CD4-positive, alpha-beta memory T cell (primary cell): ENCODE results near the gene KCNH1. TPM values are rescaled to one million over a fixed set of nuclear protein-coding genes. Genes with fewer than 3 reads are reported as not detected.

Experiments used
- CTCF ChIA-PET: fragments of 350-600 bp; sonication (Branson Sonifier 250); formaldehyde crosslinking; loops from one replicate; lab custom pipeline; 2021; ENCODE audit warnings: inconsistent platforms; ENCODE audit not compliant: partially characterized antibody; lab: Charles Lee
- POLR2A ChIA-PET: fragments of 350-600 bp; sonication (Branson Sonifier 250); formaldehyde crosslinking; loops from one replicate; lab custom pipeline; 2021; ENCODE audit not compliant: partially characterized antibody; lab: Charles Lee
- DNase-seq, 5 donors: peaks; one replicate each; pipeline versions ENCODE4 v3.0.0 to v3.0.0-alpha.2; 2020 to 2022; ENCODE audit warnings: mixed read lengths in 1 of 5
- H3K27ac ChIP-seq: one replicate; pipeline ENCODE4 v1.7.0; 2013; ENCODE audit warnings: low read depth, low read length
- H3K27me3 ChIP-seq: 2 replicates; pipeline ENCODE4 v1.7.0; 2013; ENCODE audit warnings: mild to moderate bottlenecking, low read length, moderate library complexity; ENCODE audit not compliant: insufficient read depth
- H3K36me3 ChIP-seq: 2 replicates; pipeline ENCODE4 v1.7.0; 2013; ENCODE audit warnings: mild to moderate bottlenecking, low read length, moderate library complexity; ENCODE audit not compliant: insufficient read depth
- H3K4me1 ChIP-seq: 2 replicates; pipeline ENCODE4 v1.7.0; 2013; ENCODE audit warnings: mild to moderate bottlenecking, low read length, moderate library complexity; ENCODE audit not compliant: insufficient read depth
- H3K4me3 ChIP-seq, 2 donors: one replicate each; pipeline ENCODE4 v1.7.0; 2013; ENCODE audit warnings: low read length in 2 of 2, mild to moderate bottlenecking in 1 of 2
- H3K9me3 ChIP-seq, 2 donors: one replicate each; pipeline ENCODE4 v1.7.0; 2013; ENCODE audit warnings: low read length in 2 of 2, control low read depth in 1 of 2; ENCODE audit not compliant: control insufficient read depth in 1 of 2
- H3K27ac Mint-ChIP-seq, 7 donors: one replicate each; pipeline ENCODE4 v1.8.0; 2020 to 2021; ENCODE audit warnings: mixed read lengths in 7 of 7, mild to moderate bottlenecking in 6 of 7, inconsistent platforms in 3 of 7, moderate library complexity in 3 of 7
- H3K27me3 Mint-ChIP-seq, 2 donors: one replicate each; pipeline ENCODE4 v1.8.0; 2020 to 2021; ENCODE audit warnings: mixed read lengths in 2 of 2
- H3K36me3 Mint-ChIP-seq, 2 donors: one replicate each; pipeline ENCODE4 v1.8.0; 2020 to 2021; ENCODE audit warnings: mixed read lengths in 2 of 2, inconsistent platforms in 1 of 2, mild to moderate bottlenecking in 1 of 2
- H3K4me1 Mint-ChIP-seq, 4 donors: one replicate each; pipeline ENCODE4 v1.8.0; 2020 to 2021; ENCODE audit warnings: mixed read lengths in 4 of 4, mild to moderate bottlenecking in 1 of 4
- H3K4me3 Mint-ChIP-seq, 8 donors: one replicate each; pipeline ENCODE4 v1.8.0; 2020 to 2021; ENCODE audit warnings: mixed read lengths in 8 of 8, mild to moderate bottlenecking in 7 of 8, moderate library complexity in 6 of 8, inconsistent platforms in 3 of 8
- H3K9me3 Mint-ChIP-seq, 8 donors: one replicate each; pipeline ENCODE4 v1.8.0; 2020 to 2021; ENCODE audit warnings: mixed read lengths in 8 of 8, mild to moderate bottlenecking in 5 of 8, inconsistent platforms in 3 of 8, moderate library complexity in 1 of 8
- intact Hi-C: fragments of 100-400 bp; cut with micrococcal nuclease; formaldehyde crosslinking; loops from one replicate; pipeline ENCODE4 v1.15.1; 2023
- polyA plus RNA-seq, 2 donors: library from polyadenylated mRNA; unstranded; fragments of 300-500 nt; fragmentation: Illumina TruSeq; gene quantifications; one replicate each; pipeline ENCODE4 v1.2.3, GENCODE V29; 2021
- total RNA-seq, 2 experiments: library from RNA; stranded (reverse); gene quantifications; one replicate each; pipeline ENCODE4 v1.2.3, GENCODE V29; 2021

The KCNH1 gene
- total and polyA plus RNA-seq, 4 experiments from 2014 or later = not detected

DNA sequence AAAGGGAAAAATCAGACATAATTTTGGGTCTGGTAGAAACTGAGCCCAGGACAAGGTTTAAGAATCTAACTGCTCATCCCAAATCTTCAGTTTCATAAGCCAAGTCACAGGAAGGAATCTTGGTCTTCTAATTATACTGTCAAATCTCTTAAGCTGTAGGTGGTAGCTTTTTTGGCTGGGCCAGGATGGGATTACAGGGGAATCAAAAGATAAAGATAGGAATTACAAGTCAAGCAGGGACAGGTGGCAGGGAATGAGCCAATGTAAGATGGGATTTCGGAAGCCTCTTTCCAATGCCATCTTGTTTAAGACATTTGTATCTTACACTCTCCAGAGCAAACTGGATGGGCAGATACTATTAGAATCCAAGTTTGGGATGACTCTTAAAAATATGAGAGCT is 383.5 kb downstream of the KCNH1 start:
- H3K9me3 ChIP-seq = no peaks in the 10 kb centered on the region
- H3K27ac ChIP-seq = no peak overlapping the region
- H3K4me1 ChIP-seq = no peaks in the 10 kb centered on the region
- H3K36me3 ChIP-seq = no peaks in the 10 kb centered on the region
- no peak overlapping the region for H3K4me3 ChIP-seq
- no peak for DNase-seq
- intact Hi-C loops = no loop called here
- Mint-ChIP-seq H3K27me3 (peaks cover 0 to 6% of the 10 kb centered on the region in 2 donors), H3K4me1 (no peaks in the 10 kb centered on the region), H3K27ac (no peak overlapping the region), H3K9me3 (no peaks in the 10 kb centered on the region), H3K4me3 (no peak overlapping the region), H3K36me3 (no peaks in the 10 kb centered on the region)
- POLR2A ChIA-PET = no interaction called here
- CTCF ChIA-PET = no interaction called here
- H3K27me3 ChIP-seq = no peaks in the 10 kb centered on the region

DNA sequence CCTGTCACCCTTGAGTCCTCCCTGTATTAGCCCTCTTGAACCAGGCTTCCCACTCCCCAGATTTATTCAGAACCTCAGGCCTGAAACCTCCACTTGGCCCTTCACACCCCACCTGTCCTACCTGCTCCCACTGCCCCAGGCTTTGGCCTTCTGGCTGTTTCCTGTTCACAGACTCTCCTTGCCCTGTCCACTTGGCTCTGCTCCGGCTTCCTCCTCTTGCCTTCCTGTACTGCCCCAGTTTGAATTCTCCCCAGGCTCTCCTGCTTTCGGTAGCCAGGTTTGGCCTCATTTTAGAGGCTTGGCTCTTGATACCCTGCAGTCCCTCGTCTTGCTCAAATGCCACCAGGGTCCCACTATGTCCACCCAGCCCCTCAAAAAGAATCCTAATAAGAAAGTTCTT is 385.2 kb downstream of the KCNH1 start:
- Mint-ChIP-seq H3K9me3 (no peaks in the 10 kb centered on the region), H3K27ac (no peak overlapping the region), H3K4me1 (no peaks in the 10 kb centered on the region), H3K4me3 (no peak overlapping the region), H3K36me3 (no peaks in the 10 kb centered on the region), H3K27me3 (peaks cover 0 to 6% of the 10 kb centered on the region in 2 donors)
- intact Hi-C loops = no loop called here
- Histone ChIP-seq H3K4me3 (no peak overlapping the region), H3K36me3 (no peaks in the 10 kb centered on the region), H3K27me3 (no peaks in the 10 kb centered on the region), H3K27ac (no peak overlapping the region), H3K9me3 (no peaks in the 10 kb centered on the region), H3K4me1 (no peaks in the 10 kb centered on the region)
- CTCF ChIA-PET = no interaction called here
- POLR2A ChIA-PET = no interaction called here
- DNase-seq = no peak

DNA sequence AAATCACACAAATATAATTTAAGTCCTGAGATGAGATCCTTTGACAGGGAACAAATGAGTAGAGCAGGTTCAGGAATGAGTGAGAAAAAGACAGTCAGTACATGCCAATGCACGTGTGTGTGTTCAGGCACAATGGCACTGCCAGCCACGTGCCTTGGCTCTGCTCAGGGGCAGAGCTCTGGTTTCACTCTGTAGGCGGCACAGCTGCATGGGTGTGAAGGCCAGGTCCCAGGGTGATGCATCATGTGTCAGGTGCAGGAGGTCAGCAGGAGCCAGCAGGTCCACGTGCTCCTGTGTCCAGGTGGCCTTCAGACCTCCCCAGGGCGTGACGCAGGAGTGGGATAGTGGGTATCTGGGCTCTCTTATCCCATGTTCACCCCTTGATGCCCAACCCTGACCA is 386.1 kb downstream of the KCNH1 start:
- H3K27ac Mint-ChIP-seq = no peak overlapping the region
- Histone ChIP-seq H3K4me1 (no peaks in the 10 kb centered on the region), H3K27ac (no peak overlapping the region), H3K9me3 (no peaks in the 10 kb centered on the region), H3K27me3 (no peaks in the 10 kb centered on the region), H3K4me3 (no peak overlapping the region), H3K36me3 (no peaks in the 10 kb centered on the region)
- no peak for DNase-seq
- peaks cover 0 to 6% of the 10 kb centered on the region in 2 donors for H3K27me3 Mint-ChIP-seq
- no peak overlapping the region for H3K4me3 Mint-ChIP-seq
- no peaks in the 10 kb centered on the region for H3K4me1 Mint-ChIP-seq
- H3K36me3 Mint-ChIP-seq = no peaks in the 10 kb centered on the region
- ChIA-PET CTCF (no interaction called here), POLR2A (no interaction called here)
- intact Hi-C loops = no loop called here
- no peaks in the 10 kb centered on the region for H3K9me3 Mint-ChIP-seq

DNA sequence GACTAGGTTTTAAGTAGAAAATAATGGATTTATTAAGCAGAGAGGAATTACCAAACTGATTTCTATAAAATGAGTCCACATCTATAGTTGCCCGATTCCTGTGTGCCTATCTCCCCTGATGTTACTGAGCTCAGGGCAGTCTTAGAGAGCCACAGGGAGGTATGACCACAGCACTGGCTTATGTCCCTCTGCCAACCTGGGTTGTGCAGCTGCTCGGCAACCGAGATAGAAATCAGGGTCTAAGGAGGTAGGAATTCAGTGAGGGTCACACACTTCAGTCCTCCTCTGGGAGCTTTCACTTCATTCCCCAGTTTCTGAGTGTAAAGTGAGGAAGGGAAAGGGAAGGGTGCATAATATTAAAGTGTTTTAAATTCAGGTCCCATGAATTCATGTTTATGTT is 386.8 kb downstream of the KCNH1 start:
- no peak overlapping the region for H3K4me3 ChIP-seq
- POLR2A ChIA-PET = no interaction called here
- DNase-seq = no peak
- H3K27me3 ChIP-seq = no peaks in the 10 kb centered on the region
- no peak overlapping the region for H3K4me3 Mint-ChIP-seq
- H3K36me3 Mint-ChIP-seq = no peaks in the 10 kb centered on the region
- H3K9me3 Mint-ChIP-seq = no peaks in the 10 kb centered on the region
- no peak overlapping the region for H3K27ac Mint-ChIP-seq
- CTCF ChIA-PET = no interaction called here
- no peaks in the 10 kb centered on the region for H3K4me1 Mint-ChIP-seq
- peaks cover 0 to 6% of the 10 kb centered on the region in 2 donors for H3K27me3 Mint-ChIP-seq
- H3K27ac ChIP-seq = no peak overlapping the region
- intact Hi-C loops = no loop called here
- H3K36me3 ChIP-seq = no peaks in the 10 kb centered on the region
- no peaks in the 10 kb centered on the region for H3K9me3 ChIP-seq
- no peaks in the 10 kb centered on the region for H3K4me1 ChIP-seq

DNA sequence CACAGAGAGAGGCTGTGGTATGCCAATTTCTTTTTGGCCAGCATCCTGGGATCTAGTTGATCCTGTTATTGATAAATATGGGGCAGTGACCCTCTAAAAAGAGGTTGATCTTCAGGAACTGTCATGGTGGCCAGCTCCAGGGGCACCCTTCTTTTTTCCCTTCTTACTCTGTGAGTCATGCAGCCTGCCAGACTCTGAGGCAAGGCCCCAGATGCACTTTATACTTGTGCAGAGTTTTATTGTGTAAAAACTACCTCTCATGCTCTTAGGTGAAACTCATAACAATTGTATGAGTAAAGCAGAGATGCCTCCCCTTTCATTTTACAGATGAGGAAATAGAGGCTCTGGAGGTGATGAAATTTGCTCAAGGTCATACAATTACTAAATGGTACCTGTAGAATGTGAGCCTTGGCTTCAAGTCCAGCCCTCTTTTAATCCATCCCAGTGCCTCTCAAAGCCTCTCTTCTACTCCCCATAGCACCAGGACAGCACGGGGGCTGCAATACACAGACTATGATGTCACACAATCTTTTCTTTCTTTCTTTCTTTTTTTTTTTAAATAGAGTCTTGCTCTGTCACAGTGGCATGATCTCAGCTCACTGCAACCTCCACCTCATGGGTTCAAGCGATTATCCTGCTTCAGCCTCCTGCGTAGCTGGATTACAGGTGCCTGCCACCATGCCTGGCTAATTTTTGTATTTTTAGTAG is 387.8 kb downstream of the KCNH1 start:
- H3K4me3 ChIP-seq = no peak overlapping the region
- CTCF ChIA-PET = no interaction called here
- no peaks in the 10 kb centered on the region for H3K9me3 ChIP-seq
- no peaks in the 10 kb centered on the region for H3K36me3 Mint-ChIP-seq
- H3K4me1 Mint-ChIP-seq = no peaks in the 10 kb centered on the region
- intact Hi-C loops = no loop called here
- H3K36me3 ChIP-seq = no peaks in the 10 kb centered on the region
- H3K27ac Mint-ChIP-seq = no peak overlapping the region
- POLR2A ChIA-PET = no interaction called here
- no peak for DNase-seq
- H3K27me3 ChIP-seq = no peaks in the 10 kb centered on the region
- no peaks in the 10 kb centered on the region for H3K4me1 ChIP-seq
- peaks cover 0 to 6% of the 10 kb centered on the region in 2 donors for H3K27me3 Mint-ChIP-seq
- no peaks in the 10 kb centered on the region for H3K9me3 Mint-ChIP-seq
- no peak overlapping the region for H3K4me3 Mint-ChIP-seq
- no peak overlapping the region for H3K27ac ChIP-seq

DNA sequence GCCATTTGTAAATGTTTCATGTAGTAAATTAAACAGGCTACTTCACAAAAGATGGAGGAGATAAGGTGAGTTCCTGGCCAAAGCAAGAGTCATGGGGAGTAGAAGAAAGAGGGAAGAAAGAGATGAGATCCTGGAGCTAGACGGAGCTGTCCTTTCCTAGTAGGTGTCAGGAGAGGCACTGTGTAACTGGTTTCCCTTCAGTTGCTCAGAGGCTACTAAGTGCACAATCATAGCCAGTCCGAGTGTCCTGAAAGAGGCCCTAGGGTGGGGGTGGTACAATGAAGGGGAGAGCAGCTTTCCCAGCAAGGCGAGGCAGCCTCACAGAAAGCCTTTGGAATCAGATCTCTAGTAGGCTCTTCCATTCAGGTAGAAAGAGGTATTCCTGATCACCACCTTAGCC is 390.9 kb downstream of the KCNH1 start:
- Mint-ChIP-seq H3K36me3 (no peaks in the 10 kb centered on the region), H3K27me3 (peaks cover 0 to under 1% of the 10 kb centered on the region in 2 donors), H3K27ac (no peak overlapping the region), H3K4me3 (no peak overlapping the region), H3K9me3 (no peaks in the 10 kb centered on the region), H3K4me1 (no peaks in the 10 kb centered on the region)
- no peaks in the 10 kb centered on the region for H3K4me1 ChIP-seq
- no peaks in the 10 kb centered on the region for H3K27me3 ChIP-seq
- H3K9me3 ChIP-seq = no peaks in the 10 kb centered on the region
- H3K27ac ChIP-seq = no peak overlapping the region
- H3K4me3 ChIP-seq = no peak overlapping the region
- H3K36me3 ChIP-seq = no peaks in the 10 kb centered on the region
- CTCF ChIA-PET = no interaction called here
- intact Hi-C loops = no loop called here
- POLR2A ChIA-PET = no interaction called here
- DNase-seq = no peak

DNA sequence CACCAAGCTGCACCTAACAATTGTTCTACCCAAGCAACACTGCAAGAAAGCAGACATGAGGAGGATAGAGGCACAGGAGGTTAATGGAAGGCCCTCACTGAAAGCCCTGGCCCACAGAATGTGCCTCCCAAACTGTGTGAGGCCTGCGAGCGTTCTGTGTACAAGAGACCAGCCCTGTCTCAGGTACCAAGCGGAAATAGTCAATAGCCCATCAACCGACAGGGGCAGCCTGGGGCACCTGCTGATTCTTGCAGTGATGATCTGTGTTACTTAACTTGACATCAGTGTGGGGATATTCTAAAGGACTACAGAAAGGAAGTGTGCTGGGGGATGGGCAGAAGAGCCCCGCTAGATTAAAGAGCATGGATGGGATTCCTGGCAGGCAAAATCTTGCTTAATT is 392.4 kb downstream of the KCNH1 start:
- H3K27ac Mint-ChIP-seq = no peak overlapping the region
- DNase-seq = no peak
- peaks cover 2 to 3% of the 10 kb centered on the region in 2 donors for H3K27me3 Mint-ChIP-seq
- no peak overlapping the region for H3K4me3 Mint-ChIP-seq
- ChIA-PET POLR2A (no interaction called here), CTCF (no interaction called here)
- H3K4me1 ChIP-seq = no peaks in the 10 kb centered on the region
- H3K27ac ChIP-seq = no peak overlapping the region
- H3K36me3 ChIP-seq = no peaks in the 10 kb centered on the region
- intact Hi-C loops = no loop called here
- no peaks in the 10 kb centered on the region for H3K27me3 ChIP-seq
- H3K4me1 Mint-ChIP-seq = no peaks in the 10 kb centered on the region
- H3K9me3 ChIP-seq = no peaks in the 10 kb centered on the region
- H3K4me3 ChIP-seq = no peak overlapping the region
- H3K36me3 Mint-ChIP-seq = no peaks in the 10 kb centered on the region
- H3K9me3 Mint-ChIP-seq = no peaks in the 10 kb centered on the region

DNA sequence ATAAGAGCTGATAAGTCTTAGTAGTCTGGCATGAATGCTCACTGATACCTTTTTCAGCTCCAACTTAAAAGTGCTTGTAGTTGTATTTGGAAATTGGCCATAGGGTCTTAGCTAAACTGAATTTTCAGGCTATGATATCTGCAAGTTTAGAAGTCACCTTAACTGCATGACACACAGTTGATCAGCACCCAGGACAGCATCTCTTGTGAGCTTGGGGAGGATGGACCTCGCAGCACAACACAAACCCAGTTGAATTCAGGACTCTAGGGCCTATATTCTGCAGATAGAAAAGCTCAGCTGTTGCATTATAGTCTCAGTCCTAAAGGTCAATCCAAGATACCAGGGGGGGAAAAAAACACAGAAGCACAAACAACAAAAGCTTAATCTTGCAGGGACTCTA is 394.3 kb downstream of the KCNH1 start:
- H3K9me3 ChIP-seq = no peaks in the 10 kb centered on the region
- Mint-ChIP-seq H3K27ac (no peak overlapping the region), H3K36me3 (no peaks in the 10 kb centered on the region), H3K4me1 (no peaks in the 10 kb centered on the region), H3K4me3 (no peak overlapping the region), H3K9me3 (no peaks in the 10 kb centered on the region), H3K27me3 (peaks cover 5% of the 10 kb centered on the region in 2 donors)
- intact Hi-C loops = no loop called here
- no peaks in the 10 kb centered on the region for H3K4me1 ChIP-seq
- ChIA-PET CTCF (no interaction called here), POLR2A (no interaction called here)
- no peaks in the 10 kb centered on the region for H3K36me3 ChIP-seq
- no peak overlapping the region for H3K27ac ChIP-seq
- no peak overlapping the region for H3K4me3 ChIP-seq
- no peaks in the 10 kb centered on the region for H3K27me3 ChIP-seq
- no peak for DNase-seq
